Endothelial cell of umbilical vein (primary cell): ENCODE measurements around the gene GNAZ. TPM values are rescaled to one million over a fixed set of nuclear protein-coding genes. Genes with fewer than 3 reads are reported as not detected.
"Not testable (repeated sequence)": the region's sequence is repeated elsewhere in the genome, so short reads cannot be mapped to it uniquely, and the experiment has no call there.

Source experiments
- BruUV-seq: library from RNA; stranded (reverse); fragments of 400-500 nt; replicated peaks from 2 replicates; lab custom pipeline; 2021; lab: Mats Ljungman, UMichigan
- CTCF ChIA-PET: fragments of 300-600, 350-600 bp; sonication (Branson Sonifier 250); formaldehyde crosslinking; loops from one replicate; lab custom pipeline; 2021; ENCODE audit warnings: antibody characterized with exemption, inconsistent platforms; lab: Charles Lee
- POLR2A ChIA-PET: fragments of 300-600, 350-600 bp; sonication (Branson Sonifier 250); formaldehyde crosslinking; loops from one replicate; lab custom pipeline; 2021; ENCODE audit warnings: antibody characterized with exemption, inconsistent platforms; lab: Charles Lee
- DNase-seq: peaks from one replicate; pipeline ENCODE4 v3.0.0-alpha.2; 2011; ENCODE audit warnings: low read depth, low spot score
- FAIRE-seq: peaks from 2 replicates; lab custom pipeline; 2011; peaks lifted over from hg19 to GRCh38; lab: Jason Lieb, UNC
- H2AFZ ChIP-seq: 2 replicates; pipeline ENCODE4 v1.6.0; 2012; ENCODE audit warnings: low read depth, low read length, control low read depth, inconsistent platforms
- H3K27ac ChIP-seq: 2 replicates; pipeline ENCODE4 v1.5.1; 2011; ENCODE audit warnings: low read depth, mild to moderate bottlenecking, control low read depth, low read length, moderate library complexity; ENCODE audit not compliant: insufficient read depth
- H3K27me3 ChIP-seq, 2 experiments: 2 replicates each; pipeline versions ENCODE4 v1.6.0 to v1.6.1; 2011; ENCODE audit warnings: low read length in 2 of 2, mixed read lengths in 1 of 2; ENCODE audit not compliant: control insufficient read depth in 2 of 2, insufficient read depth in 2 of 2
- H3K36me3 ChIP-seq, 2 experiments: 2 replicates in 1 of 2; 3 replicates in 1 of 2; pipeline ENCODE4 v1.5.1; 2011; ENCODE audit warnings: low read length in 2 of 2, mild to moderate bottlenecking in 1 of 2, moderate library complexity in 1 of 2; ENCODE audit not compliant: control insufficient read depth in 2 of 2, insufficient read depth in 2 of 2; ENCODE audit errors: extremely low read depth in 1 of 2
- H3K4me1 ChIP-seq: 3 replicates; pipeline ENCODE4 v1.5.1; 2011; ENCODE audit warnings: mild to moderate bottlenecking, low read length; ENCODE audit not compliant: control insufficient read depth, insufficient read depth; ENCODE audit errors: extremely low read depth
- H3K4me2 ChIP-seq: 2 replicates; pipeline ENCODE4 v1.6.1; 2011; ENCODE audit warnings: low read length, control low read depth, mixed read lengths; ENCODE audit not compliant: insufficient read depth
- H3K4me3 ChIP-seq, 3 experiments: fragments of 200-600 bp in 1 of 3; sonication (generic), shearing (Covaris generic) in 1 of 3; replicated peaks in 1 of 3; 2 replicates each; pipeline ENCODE4 v1.5.1; 2011 to 2016; ENCODE audit warnings: control low read depth in 3 of 3, low read length in 3 of 3, mild to moderate bottlenecking in 2 of 3, inconsistent platforms in 1 of 3, low read depth in 1 of 3, moderate library complexity in 1 of 3; ENCODE audit not compliant: insufficient read depth in 1 of 3
- H3K79me2 ChIP-seq: 2 replicates; pipeline ENCODE4 v1.6.0; 2012; ENCODE audit warnings: low read length, inconsistent platforms; ENCODE audit not compliant: control insufficient read depth, insufficient read depth
- H3K9ac ChIP-seq: replicated peaks from 2 replicates; pipeline ENCODE3; 2011; ENCODE audit warnings: low read length, control low read depth; ENCODE audit not compliant: insufficient read depth; ENCODE audit errors: extremely low read depth
- H3K9me1 ChIP-seq: replicated peaks from 3 replicates; pipeline ENCODE4 v1.6.0; 2011; ENCODE audit warnings: mild to moderate bottlenecking, low read length; ENCODE audit not compliant: control insufficient read depth, insufficient read depth; ENCODE audit errors: extremely low read depth
- H3K9me3 ChIP-seq: replicated peaks from 2 replicates; pipeline ENCODE4 v1.5.1; 2012; ENCODE audit warnings: low read length, inconsistent platforms; ENCODE audit not compliant: control insufficient read depth, insufficient read depth
- H4K20me1 ChIP-seq: replicated peaks from 2 replicates; pipeline ENCODE3; 2011; ENCODE audit warnings: mild to moderate bottlenecking, low read length; ENCODE audit not compliant: control insufficient read depth, insufficient read depth; ENCODE audit errors: extremely low read depth
- EZH2 ChIP-seq: IDR thresholded peaks from 2 replicates; pipeline ENCODE4 v1.6.1; 2012; ENCODE audit warnings: borderline replicate concordance, low read depth, mild to moderate bottlenecking, moderate library complexity, low read length, inconsistent platforms; ENCODE audit not compliant: severe bottlenecking
- dilution Hi-C: fragments of 300-500 bp; cut with MboI; formaldehyde crosslinking; loops from one replicate; pipeline ENCODE4 v1.15.0; 2019; ENCODE audit warnings: low sequenced_read_pairs; ENCODE audit not compliant: extremely low pct_ligation_motif_present
- intact Hi-C: fragments of 100-400 bp; cut with micrococcal nuclease; formaldehyde crosslinking; loops from one replicate; pipeline ENCODE4 v1.10.0; 2022
- polyA plus RNA-seq, 4 experiments: library from polyadenylated mRNA; depleted of rRNA in 3 of 4; stranded (reverse) in 3 of 4; unstranded in 1 of 4; fragments of >200 nt; gene quantifications; 2 replicates each; pipeline versions ENCODE4 v1.2.1 to v1.2.3, GENCODE V29; 2011 to 2012; ENCODE audit warnings: missing spikeins in 1 of 4
- total RNA-seq: library from RNA; stranded (reverse); gene quantifications from 2 replicates; pipeline ENCODE4 v1.2.3, GENCODE V29; 2021

The GNAZ gene
- total and polyA plus RNA-seq, 2 donors (not counting 3 experiments of a cell fraction or from before 2014, with no cell fraction given): 0.44 to 0.86 TPM

GRCh38 chr22:23026777-23027176 lies 43.5 kb upstream of the GNAZ start:
- Histone ChIP-seq H2AFZ (no peak overlapping the region), H3K4me2 (no peak overlapping the region), H4K20me1 (no peaks in the 10 kb centered on the region), H3K27ac (no peak overlapping the region), H3K9ac (no peak overlapping the region), H3K27me3 (no peaks in the 10 kb centered on the region), H3K9me1 (no peaks in the 10 kb centered on the region), H3K4me1 (no peaks in the 10 kb centered on the region), H3K4me3 (no peak overlapping the region), H3K9me3 (no peaks in the 10 kb centered on the region), H3K36me3 (no peaks in the 10 kb centered on the region), H3K79me2 (no peaks in the 10 kb centered on the region)
- ChIA-PET CTCF (no interaction called here), POLR2A (no interaction called here)
- dilution Hi-C loops (no loop called here), intact Hi-C loops (no loop called here)
- no peak for DNase-seq
- FAIRE-seq: no peak
- no peak for TF ChIP-seq EZH2
- BruUV-seq: no TSS peak

DNA sequence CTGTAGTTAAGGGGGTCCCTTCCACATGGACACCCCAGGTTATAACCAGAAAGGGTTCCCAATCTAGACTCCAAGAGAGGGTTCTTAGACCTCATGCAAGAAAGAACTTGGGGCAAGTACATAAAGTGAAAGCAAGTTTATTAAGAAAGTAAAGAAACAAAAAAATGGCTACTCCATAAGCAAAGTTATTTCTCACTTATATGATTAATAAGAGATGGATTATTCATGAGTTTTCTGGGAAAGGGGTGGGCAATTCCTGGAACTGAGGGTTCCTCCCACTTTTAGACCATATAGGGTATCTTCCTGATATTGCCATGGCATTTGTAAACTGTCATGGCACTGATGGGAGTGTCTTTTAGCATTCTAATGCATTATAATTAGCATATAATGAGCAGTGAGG lies 42.5 kb upstream of the GNAZ start:
- FAIRE-seq, dilution Hi-C loops, CTCF ChIA-PET: not testable (repeated sequence)

More for the DNA sequence above, 42.5 kb upstream of the GNAZ start:
- H3K4me3 ChIP-seq, H2AFZ ChIP-seq, H4K20me1 ChIP-seq, intact Hi-C loops, H3K27me3 ChIP-seq, H3K4me1 ChIP-seq, H3K79me2 ChIP-seq, H3K27ac ChIP-seq, DNase-seq, BruUV-seq, POLR2A ChIA-PET, H3K9me1 ChIP-seq, H3K9me3 ChIP-seq, H3K4me2 ChIP-seq, H3K9ac ChIP-seq, H3K36me3 ChIP-seq: not testable (repeated sequence)
